ENCODE measurements around the gene REG3G.
"Not testable (repeated sequence)": the region's sequence is repeated elsewhere in the genome, so short reads cannot be mapped to it uniquely, and the experiment has no call there.

The REG3G gene

GRCh38 chr2:79013629-79014028 lies 11.9 kb upstream of the REG3G start:
- H3K4me3 ChIP-seq (ENCODE audit: low read depth, low read length): no peak overlapping the region
- no peak for TF ChIP-seq CTCF (IDR thresholded peaks at IDR 0.05; ENCODE audit: low read depth, low read length)

- no peak for TF ChIP-seq CTCF (IDR thresholded peaks at IDR 0.05; ENCODE audit: low read depth, low read length)
- no peak overlapping the region for H3K4me3 ChIP-seq (ENCODE audit: low read depth, low read length)
Measured at GRCh38 chr2:79016342-79016741, 9.2 kb upstream of the REG3G start.

GRCh38 chr2:79026061-79026460 lies 559 bp downstream of the REG3G start:
- H3K4me3 ChIP-seq (ENCODE audit: low read depth, low read length): no peak overlapping the region
- TF ChIP-seq CTCF (IDR thresholded peaks at IDR 0.05; ENCODE audit: low read depth, low read length): no peak

- TF ChIP-seq CTCF (IDR thresholded peaks at IDR 0.05; ENCODE audit: low read depth, low read length): no peak
- no peak overlapping the region for H3K4me3 ChIP-seq (ENCODE audit: low read depth, low read length)
Measured at GRCh38 chr2:79039944-79040343, 14.4 kb downstream of the REG3G start.

GRCh38 chr2:79041032-79041448 lies 15.5 kb downstream of the REG3G start:
- no peak overlapping the region for H3K4me3 ChIP-seq (ENCODE audit: low read depth, low read length)
- TF ChIP-seq CTCF (IDR thresholded peaks at IDR 0.05; ENCODE audit: low read depth, low read length): no peak

GRCh38 chr2:79053486-79053885 lies 28.0 kb downstream of the REG3G start:
- not testable (repeated sequence) for H3K4me3 ChIP-seq (ENCODE audit: low read depth, low read length)

- not testable (repeated sequence) for H3K4me3 ChIP-seq (ENCODE audit: low read depth, low read length)
Measured at GRCh38 chr2:79054769-79055168, 29.3 kb downstream of the REG3G start.

GRCh38 chr2:79065201-79065600 lies 39.7 kb downstream of the REG3G start:
- no peak for TF ChIP-seq CTCF (IDR thresholded peaks at IDR 0.05; ENCODE audit: low read depth, low read length)
- no peak overlapping the region for H3K4me3 ChIP-seq (ENCODE audit: low read depth, low read length)

- no peak for TF ChIP-seq CTCF (IDR thresholded peaks at IDR 0.05; ENCODE audit: low read depth, low read length)
- H3K4me3 ChIP-seq (ENCODE audit: low read depth, low read length): no peak overlapping the region
Measured at GRCh38 chr2:79071078-79071477, 45.6 kb downstream of the REG3G start.

All from WI38 (cell line).